HepG2 (cell line): ENCODE results near the gene ZC3H4. TPM values are rescaled to one million over a fixed set of nuclear protein-coding genes. Genes with fewer than 3 reads are reported as not detected.

Source experiments
- ADNP ChIP-seq: sonication (generic); formaldehyde crosslinking; IDR thresholded peaks from 2 replicates; pipeline ENCODE4 v1.4.0; 2020; ENCODE audit warnings: missing genetic modification reagents
- EP300 ChIP-seq, 3 experiments: sonication (generic) in 1 of 3; formaldehyde crosslinking in 1 of 3; IDR thresholded peaks; 2 replicates each; pipeline versions ENCODE4 v1.5.1 to v1.6.1; 2011 to 2020; ENCODE audit warnings: low read depth in 2 of 3, low read length in 2 of 3, borderline replicate concordance in 1 of 3, improper control_type of control experiment in 1 of 3, mild to moderate bottlenecking in 1 of 3, missing genetic modification reagents in 1 of 3, moderate library complexity in 1 of 3
- FOXA3 ChIP-seq: IDR thresholded peaks from 2 replicates; pipeline ENCODE4 v1.6.1; 2016; ENCODE audit warnings: missing genetic modification reagents, missing compliant biosample characterization
- FOXC1 ChIP-seq: sonication (generic); formaldehyde crosslinking; IDR thresholded peaks from 2 replicates; pipeline ENCODE4 v1.8.0; 2022; ENCODE audit warnings: mild to moderate bottlenecking, missing genetic modification reagents, borderline replicate concordance
- HNF4G ChIP-seq, 2 experiments: sonication (generic) in 1 of 2; formaldehyde crosslinking in 1 of 2; IDR thresholded peaks; 2 replicates each; pipeline versions ENCODE4 v1.4.0 to v1.6.1; 2011 to 2020; ENCODE audit warnings: borderline replicate concordance in 2 of 2, low read depth in 2 of 2, mild to moderate bottlenecking in 2 of 2, low read length in 1 of 2, missing genetic modification reagents in 1 of 2, moderate library complexity in 1 of 2
- IRX3 ChIP-seq: sonication (generic); formaldehyde crosslinking; IDR thresholded peaks from 2 replicates; pipeline ENCODE4 v1.8.1; 2023; ENCODE audit warnings: mild to moderate bottlenecking, low read depth, missing genetic modification reagents, borderline replicate concordance
- KLF12 ChIP-seq: sonication (generic); formaldehyde crosslinking; IDR thresholded peaks from 2 replicates; pipeline ENCODE4 v1.4.0; 2020; ENCODE audit warnings: missing genetic modification reagents, borderline replicate concordance
- KLF15 ChIP-seq: sonication (generic); formaldehyde crosslinking; IDR thresholded peaks from 2 replicates; pipeline ENCODE4 v1.8.1; 2023; ENCODE audit warnings: borderline replicate concordance, mild to moderate bottlenecking, inconsistent platforms, missing genetic modification reagents, mixed read lengths
- KMT2B ChIP-seq: IDR thresholded peaks from 2 replicates; pipeline ENCODE4 v1.6.1; 2016; ENCODE audit warnings: missing genetic modification reagents, missing compliant biosample characterization
- MEIS1 ChIP-seq: sonication (generic); formaldehyde crosslinking; IDR thresholded peaks from 2 replicates; pipeline ENCODE4 v1.9.0; 2021; ENCODE audit warnings: mild to moderate bottlenecking, missing genetic modification reagents, moderate library complexity, borderline replicate concordance
- NFE2 ChIP-seq: sonication (generic); formaldehyde crosslinking; IDR thresholded peaks from 2 replicates; pipeline ENCODE4 v1.4.0; 2020; ENCODE audit warnings: missing genetic modification reagents
- RXRA ChIP-seq: sonication (generic); formaldehyde crosslinking; IDR thresholded peaks from 2 replicates; pipeline ENCODE4 v1.5.1; 2020; ENCODE audit warnings: missing genetic modification reagents
- SIX1 ChIP-seq: sonication (generic); formaldehyde crosslinking; IDR thresholded peaks from 2 replicates; pipeline ENCODE4 v1.4.0; 2020; ENCODE audit warnings: missing genetic modification reagents, borderline replicate concordance
- SKI ChIP-seq: fragments of 450-650 bp; IDR thresholded peaks from one replicate; pipeline ENCODE4 v1.6.1; 2018; ENCODE audit warnings: mild to moderate bottlenecking; ENCODE audit not compliant: partially characterized antibody
- SNAI1 ChIP-seq: sonication (generic); formaldehyde crosslinking; IDR thresholded peaks from 2 replicates; pipeline ENCODE4 v1.5.0; 2020; ENCODE audit warnings: mild to moderate bottlenecking, missing genetic modification reagents, borderline replicate concordance
- SRY ChIP-seq: sonication (generic); formaldehyde crosslinking; IDR thresholded peaks from 2 replicates; pipeline ENCODE4 v1.8.0; 2022; ENCODE audit warnings: mild to moderate bottlenecking, missing genetic modification reagents
- TAF1 ChIP-seq: sonication (generic); formaldehyde crosslinking; IDR thresholded peaks from 2 replicates; pipeline ENCODE4 v1.4.0; 2020; ENCODE audit warnings: missing genetic modification reagents
- TOE1 ChIP-seq: sonication (generic); formaldehyde crosslinking; IDR thresholded peaks from 2 replicates; pipeline ENCODE4 v1.4.0; 2020; ENCODE audit warnings: mild to moderate bottlenecking, missing genetic modification reagents
- ZC3H4 ChIP-seq: sonication (generic); formaldehyde crosslinking; IDR thresholded peaks from 2 replicates; pipeline ENCODE4 v1.4.0; 2020; ENCODE audit warnings: missing genetic modification reagents, borderline replicate concordance
- ZFP36L1 ChIP-seq: sonication (generic); formaldehyde crosslinking; IDR thresholded peaks from 2 replicates; pipeline ENCODE4 v1.8.0; 2022; ENCODE audit warnings: mild to moderate bottlenecking, missing genetic modification reagents, moderate library complexity
- ZMAT3 ChIP-seq: sonication (generic); formaldehyde crosslinking; conservative IDR thresholded peaks from 2 replicates; pipeline ENCODE4 v1.7.0; 2021; ENCODE audit warnings: missing genetic modification reagents
- ZNF143 ChIP-seq: sonication (generic); formaldehyde crosslinking; IDR thresholded peaks from 2 replicates; pipeline ENCODE4 v1.4.0; 2020; ENCODE audit warnings: missing genetic modification reagents
- ZNF3 ChIP-seq: IDR thresholded peaks from 2 replicates; pipeline ENCODE4 v1.7.0; 2017; ENCODE audit warnings: inconsistent platforms
- ZSCAN9 ChIP-seq: IDR thresholded peaks from 2 replicates; pipeline ENCODE4 v1.6.1; 2016; ENCODE audit warnings: borderline replicate concordance
- polyA plus RNA-seq, 8 experiments: library from polyadenylated mRNA; depleted of rRNA in 3 of 8; stranded (reverse) in 7 of 8; unstranded in 1 of 8; fragments of >200 nt; fragmentation: Illumina TruSeq in 4 of 8; extraction: Trizol in 4 of 8; gene quantifications; 2 replicates each; pipeline versions ENCODE4 v1.2.1 to v1.2.3, GENCODE V29; 2011 to 2016; ENCODE audit warnings: low read depth in 4 of 8, missing spikeins in 1 of 8, mixed read lengths in 1 of 8; ENCODE audit not compliant: insufficient read depth in 1 of 8
- total RNA-seq, 5 experiments: library from RNA; depleted of rRNA; stranded (reverse); fragments of >200 nt; fragmentation: Illumina TruSeq; extraction: Trizol; gene quantifications; 2 replicates each; pipeline ENCODE4 v1.2.3, GENCODE V29; 2016; ENCODE audit warnings: low read depth in 1 of 5
- TF ChIP-seq, protein P1 (sequence below): sonication (generic); formaldehyde crosslinking; IDR thresholded peaks from 2 replicates; pipeline ENCODE4 v1.8.0; 2022; ENCODE audit warnings: mild to moderate bottlenecking, missing genetic modification reagents, moderate library complexity
- TF ChIP-seq, protein P2 (sequence below): sonication (generic); formaldehyde crosslinking; conservative IDR thresholded peaks from 2 replicates; pipeline ENCODE4 v1.4.0; 2020; ENCODE audit warnings: mild to moderate bottlenecking, missing genetic modification reagents, moderate library complexity

Gene ZC3H4
- total and polyA plus RNA-seq, 2 of the 13 experiments (the other 11 are each of a cell fraction or from before 2014, with no cell fraction given): 1.8 to 10.7 TPM

DNA sequence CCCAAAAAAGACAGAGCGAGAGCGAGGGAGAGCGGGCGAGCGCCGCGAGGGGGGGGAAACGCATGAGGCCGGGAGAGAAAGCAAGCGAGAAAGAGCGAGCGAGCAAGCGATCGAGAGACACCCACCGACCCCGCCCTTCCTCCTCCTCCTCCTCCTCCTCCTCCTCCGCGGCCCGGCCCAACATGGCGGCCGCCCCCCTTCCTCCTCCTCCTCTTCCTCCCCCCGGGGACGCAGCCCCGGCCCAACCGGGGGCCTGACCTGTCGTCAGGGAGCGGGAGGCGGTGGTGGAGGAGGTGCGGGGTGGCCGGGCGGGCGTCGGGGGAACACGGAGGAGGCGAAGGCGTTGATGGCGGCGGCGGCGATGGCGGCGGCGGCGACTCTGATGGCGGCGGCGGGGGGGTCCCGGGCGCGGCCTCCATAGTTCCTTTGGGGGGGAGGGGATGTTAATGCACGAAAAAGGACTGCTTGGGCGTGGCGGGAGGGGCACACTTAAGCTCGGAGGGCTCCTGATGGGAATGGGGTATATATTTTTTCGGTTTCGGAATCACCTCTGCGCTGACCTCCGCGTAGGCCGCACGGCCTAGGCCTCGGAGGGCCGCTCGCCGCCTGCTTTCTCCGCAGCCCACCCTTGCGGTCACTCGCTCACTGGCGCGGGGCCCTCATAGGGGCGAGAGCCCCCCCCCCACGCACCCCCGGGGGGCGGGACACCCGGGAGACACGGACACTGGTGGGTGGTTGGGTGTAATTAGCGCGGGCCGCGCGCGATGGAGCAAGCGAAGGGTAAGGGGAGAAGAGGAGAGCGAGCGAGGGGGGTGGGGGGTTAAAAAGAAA is 1.2 kb downstream of the ZC3H4 start (continued):
- TF ChIP-seq HNF4G (IDR thresholded peaks at IDR 0.05; ENCODE audit: borderline replicate concordance, low read depth, low read length): no peak; the same call in 1 of the 2 replicates
- TF ChIP-seq HNF4G (CRISPR knock-in tag; IDR thresholded peaks at IDR 0.05; ENCODE audit: borderline replicate concordance, low read depth): no peak
- no peak for TF ChIP-seq FOXC1 (CRISPR knock-in tag)
- no peak for TF ChIP-seq SIX1 (CRISPR knock-in tag)
- TF ChIP-seq ADNP (CRISPR knock-in tag): no peak
- TF ChIP-seq ZNF3 (CRISPR knock-in tag): no peak
- TF ChIP-seq TOE1 (CRISPR knock-in tag): no peak
- TF ChIP-seq NFE2: no peak
- TF ChIP-seq IRX3 (CRISPR knock-in tag): 0 out of 2 replicates have a peak, but pooled peaks have one; percentile 11
- TF ChIP-seq RXRA (CRISPR knock-in tag): peak; percentile 29; the same call in 1 of the 2 replicates
- TF ChIP-seq ZC3H4 (CRISPR knock-in tag): peak; percentile 97
- TF ChIP-seq, protein P1, sequence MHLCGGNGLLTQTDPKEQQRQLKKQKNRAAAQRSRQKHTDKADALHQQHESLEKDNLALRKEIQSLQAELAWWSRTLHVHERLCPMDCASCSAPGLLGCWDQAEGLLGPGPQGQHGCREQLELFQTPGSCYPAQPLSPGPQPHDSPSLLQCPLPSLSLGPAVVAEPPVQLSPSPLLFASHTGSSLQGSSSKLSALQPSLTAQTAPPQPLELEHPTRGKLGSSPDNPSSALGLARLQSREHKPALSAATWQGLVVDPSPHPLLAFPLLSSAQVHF (CRISPR knock-in tag): 0 out of 2 replicates have a peak, but pooled peaks have one; percentile 54
- peak; percentile 47; the same call in 1 of the 2 replicates for TF ChIP-seq SRY
- no peak for TF ChIP-seq ZSCAN9
- no peak for TF ChIP-seq SKI
- peak; percentile 99 for TF ChIP-seq SNAI1 (CRISPR knock-in tag)
- 0 out of 2 replicates have a peak, but pooled peaks have one; percentile 58 for TF ChIP-seq ZFP36L1 (CRISPR knock-in tag)
- TF ChIP-seq KMT2B (CRISPR knock-in tag): peak; percentile 8; the same call in 1 of the 2 replicates
- TF ChIP-seq TAF1 (CRISPR knock-in tag): peak; percentile 86
- TF ChIP-seq KLF15: peak; percentile 12; the same call in 1 of the 2 replicates
- peak; percentile 21; the same call in 1 of the 2 replicates for TF ChIP-seq FOXA3 (CRISPR knock-in tag)
- TF ChIP-seq ZMAT3: no peak
- no peak for TF ChIP-seq EP300 (IDR thresholded peaks at IDR 0.05; ENCODE audit: low read depth in 2 of 2, low read length in 2 of 2)
- no peak for TF ChIP-seq EP300 (CRISPR knock-in tag; IDR thresholded peaks at IDR 0.05; ENCODE audit: borderline replicate concordance)
- TF ChIP-seq KLF12: peak; percentile 28
- TF ChIP-seq ZNF143 (CRISPR knock-in tag): no peak
- TF ChIP-seq, protein P2, sequence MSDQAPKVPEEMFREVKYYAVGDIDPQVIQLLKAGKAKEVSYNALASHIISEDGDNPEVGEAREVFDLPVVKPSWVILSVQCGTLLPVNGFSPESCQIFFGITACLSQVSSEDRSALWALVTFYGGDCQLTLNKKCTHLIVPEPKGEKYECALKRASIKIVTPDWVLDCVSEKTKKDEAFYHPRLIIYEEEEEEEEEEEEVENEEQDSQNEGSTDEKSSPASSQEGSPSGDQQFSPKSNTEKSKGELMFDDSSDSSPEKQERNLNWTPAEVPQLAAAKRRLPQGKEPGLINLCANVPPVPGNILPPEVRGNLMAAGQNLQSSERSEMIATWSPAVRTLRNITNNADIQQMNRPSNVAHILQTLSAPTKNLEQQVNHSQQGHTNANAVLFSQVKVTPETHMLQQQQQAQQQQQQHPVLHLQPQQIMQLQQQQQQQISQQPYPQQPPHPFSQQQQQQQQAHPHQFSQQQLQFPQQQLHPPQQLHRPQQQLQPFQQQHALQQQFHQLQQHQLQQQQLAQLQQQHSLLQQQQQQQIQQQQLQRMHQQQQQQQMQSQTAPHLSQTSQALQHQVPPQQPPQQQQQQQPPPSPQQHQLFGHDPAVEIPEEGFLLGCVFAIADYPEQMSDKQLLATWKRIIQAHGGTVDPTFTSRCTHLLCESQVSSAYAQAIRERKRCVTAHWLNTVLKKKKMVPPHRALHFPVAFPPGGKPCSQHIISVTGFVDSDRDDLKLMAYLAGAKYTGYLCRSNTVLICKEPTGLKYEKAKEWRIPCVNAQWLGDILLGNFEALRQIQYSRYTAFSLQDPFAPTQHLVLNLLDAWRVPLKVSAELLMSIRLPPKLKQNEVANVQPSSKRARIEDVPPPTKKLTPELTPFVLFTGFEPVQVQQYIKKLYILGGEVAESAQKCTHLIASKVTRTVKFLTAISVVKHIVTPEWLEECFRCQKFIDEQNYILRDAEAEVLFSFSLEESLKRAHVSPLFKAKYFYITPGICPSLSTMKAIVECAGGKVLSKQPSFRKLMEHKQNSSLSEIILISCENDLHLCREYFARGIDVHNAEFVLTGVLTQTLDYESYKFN: peak; percentile 42; the same call in 1 of the 2 replicates
- peak; percentile 18; the same call in 1 of the 2 replicates for TF ChIP-seq MEIS1 (CRISPR knock-in tag)
